HL-60 (cell line): Measurements from ENCODE around the gene RGS19.

Experiments used
- DNase-seq, 2 experiments: peaks; one replicate each; pipeline ENCODE4 v3.0.0-alpha.2; 2010 to 2020; ENCODE audit warnings: low read depth in 1 of 2, low spot score in 1 of 2
- H3K27ac ChIP-seq: fragments of 250-450 bp; sonication (Bioruptor Pico); replicated peaks from 2 replicates; pipeline ENCODE4 v1.5.1; 2020; ENCODE audit warnings: mild to moderate bottlenecking, moderate library complexity
- H3K27me3 ChIP-seq: fragments of 250-450 bp; sonication (Bioruptor Pico); 2 replicates; pipeline ENCODE4 v1.5.1; 2021; ENCODE audit warnings: mild to moderate bottlenecking, moderate library complexity; ENCODE audit not compliant: insufficient read depth, poor library complexity, severe bottlenecking
- H3K4me3 ChIP-seq: replicated peaks from 2 replicates; pipeline ENCODE4 v1.5.1; 2011; ENCODE audit warnings: mild to moderate bottlenecking, control low read depth, low read length; ENCODE audit not compliant: insufficient read depth
- CTCF ChIP-seq: IDR thresholded peaks from one replicate; pipeline ENCODE4 v1.5.1; 2011; ENCODE audit warnings: low read length, control low read depth, inconsistent platforms; ENCODE audit not compliant: insufficient read depth
- GABPA ChIP-seq: IDR thresholded peaks from 2 replicates; pipeline ENCODE4 v1.6.1; 2012; ENCODE audit warnings: low read depth
- POLR2AphosphoS5 ChIP-seq: IDR thresholded peaks from 2 replicates; pipeline ENCODE4 v1.6.1; 2012; ENCODE audit warnings: low read depth
- REST ChIP-seq: IDR thresholded peaks from 2 replicates; pipeline ENCODE4 v1.6.1; 2012; ENCODE audit warnings: low read depth; ENCODE audit not compliant: insufficient replicate concordance
- SPI1 ChIP-seq: IDR thresholded peaks from 2 replicates; pipeline ENCODE4 v1.6.1; 2012; ENCODE audit warnings: low read depth, mild to moderate bottlenecking, borderline replicate concordance

RGS19 gene

DNA sequence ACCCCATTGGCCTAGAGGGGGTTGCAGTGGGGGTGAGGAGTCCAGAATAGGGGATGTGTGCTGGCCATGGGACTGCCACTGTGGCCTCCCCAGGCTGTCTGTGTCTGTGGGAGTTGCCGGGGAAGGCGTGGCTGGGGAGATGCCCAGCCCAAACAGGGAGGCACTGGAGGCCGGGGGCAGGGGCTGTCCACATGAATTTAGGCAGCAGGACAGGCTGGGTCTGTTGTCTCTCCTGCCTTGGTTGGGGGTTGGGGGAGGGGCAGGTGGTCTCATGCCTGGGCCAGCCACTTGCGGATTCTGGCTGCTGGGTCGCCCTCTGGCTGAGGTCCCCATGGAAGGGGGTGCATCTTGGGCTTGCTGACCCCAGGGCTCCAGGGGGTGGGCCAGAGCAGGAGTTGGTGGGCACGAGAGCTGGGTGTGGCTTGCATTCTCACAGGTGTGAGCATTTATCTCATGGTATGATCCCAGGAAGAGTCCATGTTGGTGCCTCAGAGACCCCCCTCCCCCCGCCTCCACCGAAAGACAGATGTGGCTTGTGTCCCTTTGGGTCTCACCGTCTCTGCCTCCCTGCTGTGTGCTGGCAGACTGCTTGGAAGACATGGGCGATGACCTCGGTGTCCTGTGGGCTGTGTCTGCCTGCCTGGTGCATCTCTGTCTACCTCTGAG, 33.8 kb downstream of the RGS19 start:
- no peak overlapping the region for H3K27ac ChIP-seq
- no peak for TF ChIP-seq POLR2AphosphoS5
- no peak for TF ChIP-seq SPI1
- no peak for TF ChIP-seq CTCF
- TF ChIP-seq GABPA, result no peak
- no peak for TF ChIP-seq REST
- H3K4me3 ChIP-seq, result no peak overlapping the region
- peaks cover 23% of the 10 kb centered on the region for H3K27me3 ChIP-seq
- DNase-seq, result no peak

DNA sequence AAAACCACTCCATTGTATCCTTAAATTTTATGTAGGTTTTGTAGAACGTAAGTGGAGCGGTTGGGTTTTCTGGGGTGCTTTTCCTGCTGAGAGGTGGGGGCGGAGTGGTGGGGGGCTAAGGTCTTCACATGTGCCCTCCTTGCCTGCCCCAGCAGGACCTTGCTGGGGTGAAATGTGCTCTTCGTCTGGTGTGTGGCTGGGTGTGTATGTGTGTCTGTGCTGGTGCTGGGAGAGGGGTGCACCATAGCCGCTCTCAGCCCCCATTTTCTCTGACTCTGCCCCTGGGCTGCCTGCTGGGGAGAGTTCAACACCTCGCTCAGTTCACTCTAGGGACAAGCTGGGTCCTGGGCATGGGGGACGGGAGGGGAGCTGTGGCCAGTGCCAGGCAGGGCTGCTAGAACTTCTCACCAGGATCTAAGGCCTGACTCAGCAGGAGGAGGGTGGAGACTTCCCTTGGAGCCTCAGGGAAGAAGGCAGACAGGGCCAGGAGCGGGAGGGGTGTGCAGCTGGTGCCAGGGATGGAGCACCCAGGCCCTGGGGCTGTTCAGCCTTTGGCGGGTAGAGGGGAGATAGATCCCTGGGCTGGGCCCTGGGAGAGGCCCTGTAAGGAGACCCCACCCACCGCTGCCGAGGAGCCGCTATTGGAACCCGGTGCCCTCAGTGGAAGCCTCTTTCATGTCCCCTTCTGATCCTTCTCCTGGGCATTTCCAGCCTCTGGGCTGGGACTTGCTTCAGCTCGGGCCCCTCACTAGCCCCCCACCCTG, 34.7 kb downstream of the RGS19 start:
- H3K4me3 ChIP-seq, result no peak overlapping the region
- no peak for TF ChIP-seq CTCF
- TF ChIP-seq SPI1, result no peak
- TF ChIP-seq GABPA, result no peak
- no peak for TF ChIP-seq REST
- no peak for TF ChIP-seq POLR2AphosphoS5
- DNase-seq, result no peak
- peaks cover 16% of the 10 kb centered on the region for H3K27me3 ChIP-seq
- H3K27ac ChIP-seq, result no peak overlapping the region

DNA sequence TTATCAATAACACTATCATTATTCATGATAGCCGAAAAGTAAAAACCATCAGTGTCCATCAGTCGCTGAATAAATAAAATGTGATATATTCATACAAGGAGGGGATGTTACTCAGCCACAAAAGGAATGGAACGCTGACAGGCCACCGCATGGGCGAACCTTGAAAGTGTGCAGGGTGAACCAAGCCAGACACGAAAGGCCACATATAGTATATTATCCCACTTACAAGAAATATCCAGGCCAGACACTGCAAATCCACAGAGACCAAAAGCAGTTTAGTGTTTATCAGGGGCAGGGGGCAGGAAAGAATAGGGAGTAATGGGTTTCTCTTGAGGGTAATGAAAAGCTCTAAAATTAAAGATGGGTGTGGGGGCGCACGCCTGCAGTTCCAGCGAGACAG, 35.5 kb downstream of the RGS19 start:
- Histone ChIP-seq H3K27ac (no peak overlapping the region), H3K4me3 (no peak overlapping the region), H3K27me3 (peaks cover 15% of the 10 kb centered on the region)
- TF ChIP-seq CTCF, result no peak
- TF ChIP-seq GABPA, result no peak
- no peak for TF ChIP-seq REST
- TF ChIP-seq POLR2AphosphoS5, result no peak
- TF ChIP-seq SPI1, result no peak
- DNase-seq, result no peak
